SH-SY5Y (cell line): Measurements from ENCODE around the gene TEX19.

Experiments used
- GATA2 ChIP-seq: IDR thresholded peaks from 2 replicates; pipeline ENCODE4 v1.6.1; 2011; ENCODE audit warnings: mild to moderate bottlenecking, low read depth, low read length
- GATA3 ChIP-seq: IDR thresholded peaks from 2 replicates; pipeline ENCODE4 v1.6.1; 2011; ENCODE audit warnings: low read depth, mild to moderate bottlenecking, low read length, moderate library complexity

DNA sequence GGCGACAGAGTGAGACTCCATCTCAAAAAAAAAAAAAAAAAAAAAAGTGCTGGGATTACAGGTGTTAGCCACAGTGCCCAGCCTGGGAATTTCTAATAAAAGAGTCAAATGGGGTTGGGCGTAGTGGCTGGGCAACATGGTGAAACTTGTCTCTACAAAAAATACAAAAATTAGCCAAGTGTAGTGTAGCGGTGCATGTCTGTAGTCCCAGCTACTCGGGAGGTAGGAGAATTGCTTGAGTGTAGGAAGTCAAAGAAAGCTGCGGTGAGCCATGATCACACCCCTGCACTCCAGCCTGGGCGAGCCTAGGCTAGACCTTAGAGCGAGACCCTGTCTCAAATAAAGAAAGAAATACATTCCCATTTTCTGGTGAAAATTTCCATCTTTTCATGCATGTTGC is 10.2 kb downstream of the TEX19 start:
- TF ChIP-seq GATA2 (no peak), GATA3 (no peak)
